BLaER1 treated with 17β-estradiol and CSF1 and Interleukin-3, amounts not matched to agents 10 nM and 100 nM (cell line): ENCODE data around the gene TBXA2R.
A peak's percentile ranks its signal among the peaks of the same experiment; 100 is the strongest.
"Not testable (repeated sequence)": the region's sequence is repeated elsewhere in the genome, so short reads cannot be mapped to it uniquely, and the experiment has no call there.

Source experiments
- H3K27ac ChIP-seq, 11 experiments: shearing (Covaris generic); formaldehyde crosslinking; 2 replicates each; pipeline ENCODE4 v1.8.1; 2022
- H3K27me3 ChIP-seq, 11 experiments: shearing (Covaris generic); formaldehyde crosslinking; 2 replicates each; pipeline ENCODE4 v1.8.1; 2022
- H3K36me3 ChIP-seq, 11 experiments: shearing (Covaris generic); formaldehyde crosslinking; 2 replicates each; pipeline ENCODE4 v1.8.1; 2022
- H3K4me1 ChIP-seq, 10 experiments: shearing (Covaris generic); formaldehyde crosslinking; 2 replicates each; pipeline ENCODE4 v1.8.1; 2022
- H3K4me2 ChIP-seq, 11 experiments: shearing (Covaris generic); formaldehyde crosslinking; 2 replicates each; pipeline ENCODE4 v1.8.1; 2022
- H3K4me3 ChIP-seq, 10 experiments: shearing (Covaris generic); formaldehyde crosslinking; 2 replicates each; pipeline ENCODE4 v1.8.1; 2022
- H3K9ac ChIP-seq, 11 experiments: shearing (Covaris generic); formaldehyde crosslinking; 2 replicates each; pipeline ENCODE4 v1.8.1; 2022
- H3K9me3 ChIP-seq, 11 experiments: shearing (Covaris generic); formaldehyde crosslinking; replicated peaks in 1 of 11; 2 replicates each; pipeline ENCODE4 v1.8.1; 2022
- H4K20me1 ChIP-seq, 11 experiments: shearing (Covaris generic); formaldehyde crosslinking; 2 replicates each; pipeline ENCODE4 v1.8.1; 2022
- Cebpa-rat ChIP-seq, 11 experiments: shearing (Covaris generic); IDR thresholded peaks; 2 replicates each; pipeline ENCODE4 v1.8.1; 2022

The TBXA2R gene

GRCh38 chr19:3649888-3650287 lies 43.2 kb upstream of the TBXA2R start:
- TF ChIP-seq Cebpa-rat (IDR thresholded peaks at IDR 0.05), result no peak
- Histone ChIP-seq H3K9ac (no peak overlapping the region), H3K4me1 (peaks cover 0 to 17% (median 13%) of the 10 kb centered on the region in 10 experiments; a peak in 19 of 20 replicates), H4K20me1 (peaks cover 0 to 62% (median 0%) of the 10 kb centered on the region in 11 experiments; a peak in 8 of 22 replicates), H3K4me2 (no peak overlapping the region), H3K27me3 (no peaks in the 10 kb centered on the region), H3K4me3 (no peak overlapping the region), H3K9me3 (no peaks in the 10 kb centered on the region), H3K27ac (no peak overlapping the region), H3K36me3 (peaks cover 24 to 88% (median 68%) of the 10 kb centered on the region in 11 experiments)

- Histone ChIP-seq H3K9ac (no peak overlapping the region), H3K36me3 (peaks cover 27 to 90% (median 70%) of the 10 kb centered on the region in 11 experiments), H3K9me3 (no peaks in the 10 kb centered on the region), H3K4me1 (peaks cover 0 to under 1% (median 0%) of the 10 kb centered on the region in 10 experiments; a peak in 1 of 20 replicates), H3K27me3 (no peaks in the 10 kb centered on the region), H3K27ac (no peak overlapping the region), H4K20me1 (peaks cover 0 to 76% (median 0%) of the 10 kb centered on the region in 11 experiments; a peak in 9 of 22 replicates), H3K4me3 (no peak overlapping the region), H3K4me2 (no peak overlapping the region)
- no peak for TF ChIP-seq Cebpa-rat (IDR thresholded peaks at IDR 0.05)
Observed at GRCh38 chr19:3648037-3648905, 41.6 kb upstream of the TBXA2R start.

GRCh38 chr19:3647102-3647501 lies 40.4 kb upstream of the TBXA2R start:
- H3K4me2 ChIP-seq, H3K9me3 ChIP-seq, H3K4me3 ChIP-seq: not testable (repeated sequence)

GRCh38 chr19:3646336-3647092 lies 39.8 kb upstream of the TBXA2R start:
- Histone ChIP-seq H3K4me2 (no peak overlapping the region), H3K27ac (no peak overlapping the region), H3K9ac (no peak overlapping the region), H4K20me1 (peaks cover 0 to 81% (median 10%) of the 10 kb centered on the region in 11 experiments; a peak in 11 of 22 replicates), H3K4me1 (peaks cover 0 to 13% (median 0%) of the 10 kb centered on the region in 10 experiments; a peak in 6 of 20 replicates), H3K27me3 (no peaks in the 10 kb centered on the region), H3K4me3 (no peak overlapping the region), H3K9me3 (no peaks in the 10 kb centered on the region), H3K36me3 (peaks cover 11 to 90% (median 70%) of the 10 kb centered on the region in 11 experiments)
- TF ChIP-seq Cebpa-rat (IDR thresholded peaks at IDR 0.05), result no peak

More at GRCh38 chr19:3647102-3647501, 40.4 kb upstream of the TBXA2R start:
- not testable (repeated sequence) for H3K9ac ChIP-seq, H3K27ac ChIP-seq, H3K27me3 ChIP-seq, H3K4me1 ChIP-seq
- peaks cover 17 to 90% (median 70%) of the 10 kb centered on the region in 11 experiments for H3K36me3 ChIP-seq
- H4K20me1 ChIP-seq, result peaks cover 0 to 81% (median 7%) of the 10 kb centered on the region in 11 experiments; a peak in 10 of 22 replicates

- H3K4me2 ChIP-seq, result no peak overlapping the region
- peaks cover 0 to 81% (median 11%) of the 10 kb centered on the region in 11 experiments; a peak in 11 of 22 replicates for H4K20me1 ChIP-seq
- no peaks in the 10 kb centered on the region for H3K9me3 ChIP-seq
- no peak for TF ChIP-seq Cebpa-rat (IDR thresholded peaks at IDR 0.05)
- H3K27me3 ChIP-seq, result no peaks in the 10 kb centered on the region
- H3K4me1 ChIP-seq, result peaks cover 0 to 14% (median 0%) of the 10 kb centered on the region in 10 experiments; a peak in 6 of 20 replicates
- no peak overlapping the region; a peak in 1 of 22 replicates for H3K27ac ChIP-seq
- H3K9ac ChIP-seq, result no peak overlapping the region
- H3K4me3 ChIP-seq, result no peak overlapping the region
- H3K36me3 ChIP-seq, result peaks cover 6 to 90% (median 71%) of the 10 kb centered on the region in 11 experiments; a peak in 21 of 22 replicates
Observed at GRCh38 chr19:3645726-3646125, 39.1 kb upstream of the TBXA2R start.

- H3K36me3 ChIP-seq, result peaks cover 6 to 90% (median 65%) of the 10 kb centered on the region in 11 experiments; a peak in 21 of 22 replicates
Observed at GRCh38 chr19:3645067-3645396, 38.4 kb upstream of the TBXA2R start.

GRCh38 chr19:3644351-3645066 lies 37.8 kb upstream of the TBXA2R start:
- peak overlapping the region in 2 of 11 experiments; percentile 9 to 10; a peak in 1 of 22 replicates for H3K9ac ChIP-seq
- peaks cover 0 to 14% (median 0%) of the 10 kb centered on the region in 10 experiments; a peak in 6 of 20 replicates for H3K4me1 ChIP-seq
- H3K9me3 ChIP-seq, result no peaks in the 10 kb centered on the region
- H3K4me3 ChIP-seq, result no peak overlapping the region
- no peak overlapping the region for H3K27ac ChIP-seq
- H3K36me3 ChIP-seq, result peaks cover 11 to 92% (median 69%) of the 10 kb centered on the region in 11 experiments
- no peak for TF ChIP-seq Cebpa-rat (IDR thresholded peaks at IDR 0.05)
- H3K27me3 ChIP-seq, result no peaks in the 10 kb centered on the region
- peaks cover 0 to 75% (median 4%) of the 10 kb centered on the region in 11 experiments; a peak in 11 of 22 replicates for H4K20me1 ChIP-seq
- H3K4me2 ChIP-seq, result no peak overlapping the region

More at GRCh38 chr19:3645067-3645396, 38.4 kb upstream of the TBXA2R start:
- Histone ChIP-seq H3K4me1 (peaks cover 0 to 14% (median 0%) of the 10 kb centered on the region in 10 experiments; a peak in 6 of 20 replicates), H3K9me3 (no peaks in the 10 kb centered on the region), H3K4me2 (no peak overlapping the region), H3K27me3 (no peaks in the 10 kb centered on the region), H4K20me1 (peaks cover 0 to 79% (median 7%) of the 10 kb centered on the region in 11 experiments; a peak in 11 of 22 replicates), H3K27ac (no peak overlapping the region; a peak in 1 of 22 replicates), H3K9ac (peak overlapping the region in 2 of 11 experiments; percentile 9 to 10; a peak in 1 of 22 replicates), H3K4me3 (no peak overlapping the region)
- no peak for TF ChIP-seq Cebpa-rat (IDR thresholded peaks at IDR 0.05)

- Histone ChIP-seq H3K36me3 (peaks cover 18 to 98% (median 75%) of the 10 kb centered on the region in 11 experiments), H3K4me2 (no peak overlapping the region), H3K4me1 (peaks cover 0 to 14% (median 0%) of the 10 kb centered on the region in 10 experiments; a peak in 6 of 20 replicates), H3K27ac (no peak overlapping the region), H4K20me1 (peaks cover 0 to 79% (median 4%) of the 10 kb centered on the region in 11 experiments; a peak in 11 of 22 replicates), H3K9me3 (no peaks in the 10 kb centered on the region), H3K9ac (no peak overlapping the region), H3K4me3 (no peak overlapping the region), H3K27me3 (no peaks in the 10 kb centered on the region)
- TF ChIP-seq Cebpa-rat (IDR thresholded peaks at IDR 0.05), result no peak
Observed at GRCh38 chr19:3643674-3644313, 37.1 kb upstream of the TBXA2R start.
